BLaER1 treated with 17β-estradiol and CSF1 and Interleukin-3, amounts not matched to agents 10 nM and 100 nM (cell line): ENCODE data around the gene ADRM1.

Experiments
- H3K27ac ChIP-seq, 11 experiments: shearing (Covaris generic); formaldehyde crosslinking; 2 replicates each; pipeline ENCODE4 v1.8.1; 2022
- H3K27me3 ChIP-seq, 11 experiments: shearing (Covaris generic); formaldehyde crosslinking; 2 replicates each; pipeline ENCODE4 v1.8.1; 2022
- H3K36me3 ChIP-seq, 11 experiments: shearing (Covaris generic); formaldehyde crosslinking; 2 replicates each; pipeline ENCODE4 v1.8.1; 2022
- H3K4me1 ChIP-seq, 10 experiments: shearing (Covaris generic); formaldehyde crosslinking; 2 replicates each; pipeline ENCODE4 v1.8.1; 2022
- H3K4me2 ChIP-seq, 11 experiments: shearing (Covaris generic); formaldehyde crosslinking; 2 replicates each; pipeline ENCODE4 v1.8.1; 2022
- H3K4me3 ChIP-seq, 10 experiments: shearing (Covaris generic); formaldehyde crosslinking; 2 replicates each; pipeline ENCODE4 v1.8.1; 2022
- H3K9ac ChIP-seq, 11 experiments: shearing (Covaris generic); formaldehyde crosslinking; 2 replicates each; pipeline ENCODE4 v1.8.1; 2022
- H3K9me3 ChIP-seq, 11 experiments: shearing (Covaris generic); formaldehyde crosslinking; replicated peaks in 1 of 11; 2 replicates each; pipeline ENCODE4 v1.8.1; 2022
- H4K20me1 ChIP-seq, 11 experiments: shearing (Covaris generic); formaldehyde crosslinking; 2 replicates each; pipeline ENCODE4 v1.8.1; 2022
- Cebpa-rat ChIP-seq, 11 experiments: shearing (Covaris generic); IDR thresholded peaks; 2 replicates each; pipeline ENCODE4 v1.8.1; 2022

The ADRM1 gene

DNA sequence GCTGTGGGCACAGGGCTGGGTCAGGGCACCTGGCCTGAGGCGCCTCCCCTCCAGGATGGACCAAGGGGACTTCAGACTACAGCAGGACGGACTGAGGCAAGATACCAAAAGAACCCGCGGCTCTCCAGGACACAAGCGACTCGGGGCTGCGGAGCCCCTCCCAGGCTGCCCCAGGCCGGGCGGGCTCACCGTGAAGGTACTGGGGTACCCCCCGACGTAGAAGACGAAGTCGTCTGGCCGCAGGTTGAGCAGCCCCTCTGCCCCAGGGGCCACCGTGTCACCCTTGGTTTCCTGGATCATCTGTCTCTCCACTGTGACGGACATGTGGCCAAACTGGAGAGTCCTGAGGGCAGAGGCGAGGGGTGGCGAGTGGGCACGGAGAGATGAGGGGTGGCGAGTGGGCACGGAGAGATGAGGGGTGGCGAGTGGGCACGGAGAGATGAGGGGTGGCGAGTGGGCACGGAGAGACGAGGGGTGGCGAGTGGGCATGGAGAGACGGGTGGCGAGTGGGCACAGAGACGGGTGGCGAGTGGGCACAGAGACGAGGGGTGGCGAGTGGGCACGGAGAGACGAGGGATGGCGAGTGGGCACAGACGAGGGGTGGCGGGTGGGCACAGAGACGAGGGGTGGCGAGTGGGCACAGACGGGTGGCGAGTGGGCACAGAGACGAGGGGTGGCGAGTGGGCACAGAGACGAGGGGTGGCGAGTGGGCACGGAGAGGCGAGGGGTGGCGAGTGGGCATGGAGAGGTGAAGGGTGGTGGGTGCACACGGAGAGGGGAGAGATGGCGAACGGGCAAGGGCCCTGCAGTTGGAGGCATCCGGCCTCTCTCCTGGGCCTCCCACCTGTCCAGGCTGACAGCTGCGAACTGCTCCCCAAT is 10.9 kb downstream of the ADRM1 start:
- H3K27me3 ChIP-seq: no peaks in the 10 kb centered on the region
- peaks cover 0 to 9% (median 0%) of the 10 kb centered on the region in 10 experiments; a peak in 3 of 20 replicates for H3K4me1 ChIP-seq
- TF ChIP-seq Cebpa-rat (IDR thresholded peaks at IDR 0.05): no peak
- no peak overlapping the region for H3K27ac ChIP-seq
- no peaks in the 10 kb centered on the region for H3K9me3 ChIP-seq
- H4K20me1 ChIP-seq: peaks cover 1 to 71% (median 13%) of the 10 kb centered on the region in 11 experiments; a peak in 18 of 22 replicates
- peaks cover 6 to 69% (median 39%) of the 10 kb centered on the region in 11 experiments; a peak in 21 of 22 replicates for H3K36me3 ChIP-seq
- no peak overlapping the region for H3K4me3 ChIP-seq
- no peak overlapping the region for H3K4me2 ChIP-seq
- H3K9ac ChIP-seq: no peak overlapping the region

DNA sequence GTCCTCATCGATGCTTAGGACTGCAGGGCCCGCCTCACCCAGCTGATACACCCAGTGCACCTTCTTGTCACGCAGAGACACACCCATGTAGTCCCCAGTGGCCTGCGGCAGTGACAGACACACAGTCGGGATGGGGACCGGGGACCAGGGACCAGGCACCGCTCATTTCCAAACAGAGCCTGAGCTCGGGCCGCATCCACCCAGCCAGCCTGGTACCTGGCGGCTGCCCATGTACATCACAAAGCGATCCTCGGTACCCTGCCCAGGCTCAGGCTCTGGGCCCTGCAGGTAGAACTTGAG is 11.5 kb downstream of the ADRM1 start:
- Histone ChIP-seq H3K27me3 (no peaks in the 10 kb centered on the region), H3K9me3 (no peaks in the 10 kb centered on the region), H3K36me3 (peaks cover under 1 to 63% (median 33%) of the 10 kb centered on the region in 11 experiments; a peak in 20 of 22 replicates), H3K4me2 (no peak overlapping the region), H3K27ac (no peak overlapping the region), H3K4me3 (no peak overlapping the region), H3K9ac (no peak overlapping the region), H3K4me1 (peaks cover 0 to 9% (median 0%) of the 10 kb centered on the region in 10 experiments; a peak in 3 of 20 replicates), H4K20me1 (peaks cover 0 to 72% (median 8%) of the 10 kb centered on the region in 11 experiments; a peak in 10 of 22 replicates)
- TF ChIP-seq Cebpa-rat (IDR thresholded peaks at IDR 0.05): no peak

DNA sequence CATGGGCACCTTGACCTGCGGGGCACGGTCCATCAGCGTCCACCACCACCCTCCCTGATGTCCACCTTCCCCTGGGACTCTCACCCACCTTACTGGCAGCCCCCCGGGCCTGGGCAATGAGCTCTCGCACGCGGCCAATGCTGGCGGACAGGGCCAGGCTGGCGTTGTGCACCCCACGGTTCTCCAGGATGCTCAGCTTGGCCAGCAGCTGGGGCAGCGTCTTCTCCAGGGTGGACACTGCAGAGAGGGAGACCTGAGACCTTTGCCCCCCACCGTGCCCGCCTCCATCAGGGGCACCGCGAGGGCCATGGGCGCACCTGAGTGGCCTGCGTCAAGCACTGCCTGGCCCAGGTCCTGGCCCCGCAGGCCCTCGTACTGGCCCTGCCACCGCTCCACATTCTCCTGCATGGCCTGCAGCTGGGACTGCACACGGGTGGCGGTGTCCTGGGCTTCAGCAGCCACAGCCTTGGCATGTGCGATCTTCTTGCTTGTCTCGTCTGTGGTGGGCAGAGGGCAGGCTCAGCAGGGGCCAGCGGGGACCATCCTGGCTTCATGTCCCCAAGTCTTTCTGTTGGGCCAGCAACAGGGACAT is 12.0 kb downstream of the ADRM1 start:
- Histone ChIP-seq H3K27me3 (no peaks in the 10 kb centered on the region), H3K9ac (no peak overlapping the region), H3K27ac (no peak overlapping the region), H3K36me3 (peaks cover 0 to 63% (median 29%) of the 10 kb centered on the region in 11 experiments; a peak in 14 of 22 replicates), H3K4me2 (no peak overlapping the region), H4K20me1 (peaks cover 0 to 70% (median 6%) of the 10 kb centered on the region in 11 experiments; a peak in 9 of 22 replicates), H3K4me3 (no peak overlapping the region), H3K4me1 (peaks cover 0 to 8% (median 0%) of the 10 kb centered on the region in 10 experiments; a peak in 3 of 20 replicates), H3K9me3 (no peaks in the 10 kb centered on the region)
- TF ChIP-seq Cebpa-rat (IDR thresholded peaks at IDR 0.05): no peak

DNA sequence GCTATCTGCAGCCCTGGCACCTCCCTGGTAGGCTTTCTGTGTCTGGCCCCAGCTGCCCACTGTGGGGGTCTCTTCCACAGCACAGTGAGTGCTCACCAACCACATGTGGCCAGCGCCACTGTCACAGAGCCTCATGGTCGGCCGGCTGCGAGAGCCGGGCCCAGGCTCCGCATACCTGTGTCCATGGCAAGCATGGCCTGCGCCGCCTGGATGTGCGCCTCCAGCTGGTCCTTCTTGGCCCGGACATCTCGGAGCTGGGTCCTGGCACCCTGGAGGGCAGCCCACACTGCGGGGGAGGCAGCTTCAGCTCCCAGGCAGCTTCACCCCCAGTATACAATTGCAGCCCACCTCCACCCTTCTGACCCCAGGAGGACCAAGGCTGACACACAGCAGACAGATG is 13.0 kb downstream of the ADRM1 start:
- Histone ChIP-seq H3K4me1 (no peaks in the 10 kb centered on the region), H3K27ac (no peak overlapping the region), H3K27me3 (no peaks in the 10 kb centered on the region), H3K4me3 (no peak overlapping the region), H3K9me3 (no peaks in the 10 kb centered on the region), H3K4me2 (no peak overlapping the region), H4K20me1 (peaks cover 0 to 61% (median 0%) of the 10 kb centered on the region in 11 experiments; a peak in 7 of 22 replicates), H3K36me3 (peaks cover 0 to 53% (median 24%) of the 10 kb centered on the region in 11 experiments; a peak in 10 of 22 replicates), H3K9ac (no peak overlapping the region)
- no peak for TF ChIP-seq Cebpa-rat (IDR thresholded peaks at IDR 0.05)

DNA sequence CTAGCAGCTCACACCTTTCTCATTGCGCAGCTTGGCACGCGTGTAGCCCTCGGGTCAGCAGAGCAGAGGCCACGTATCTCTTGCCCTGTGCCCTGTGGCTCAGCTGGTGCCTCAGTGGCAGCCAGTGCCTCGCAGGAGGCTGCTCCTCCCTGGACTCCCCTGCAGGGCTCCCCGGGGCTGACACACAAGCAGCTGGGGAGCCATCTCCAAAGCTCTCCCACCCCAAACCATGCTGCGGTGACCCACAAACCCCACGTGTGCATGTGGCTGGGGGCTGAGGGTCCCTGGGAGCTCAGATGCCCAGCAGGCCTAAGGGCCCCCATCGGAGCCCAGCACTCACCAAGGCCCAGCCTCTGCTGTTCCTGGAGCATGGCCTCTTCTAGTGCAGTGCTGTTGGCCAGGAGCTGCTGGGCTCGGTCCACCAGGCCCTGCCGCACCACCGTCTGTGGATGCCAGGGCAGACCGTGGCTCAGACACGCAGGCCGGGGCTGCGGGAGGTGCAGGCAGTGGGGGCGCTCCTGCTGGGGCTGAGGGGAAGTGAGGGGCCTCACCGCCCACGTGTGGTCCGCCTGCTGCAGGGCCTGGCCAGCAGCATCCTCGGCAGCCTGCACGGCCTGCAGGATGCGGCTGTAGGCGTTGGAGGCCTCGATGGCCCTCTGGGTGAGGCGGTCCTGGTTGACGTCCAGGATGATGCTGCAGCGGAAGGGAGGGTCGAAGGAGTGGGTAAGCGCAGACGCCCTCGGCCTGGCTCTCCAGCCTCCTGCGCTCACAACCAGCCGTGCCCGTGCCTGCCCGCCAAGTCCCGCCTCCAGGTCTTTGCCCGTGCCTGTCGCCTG is 13.8 kb downstream of the ADRM1 start:
- H3K9me3 ChIP-seq: no peaks in the 10 kb centered on the region
- no peak overlapping the region for H3K27ac ChIP-seq
- no peak overlapping the region for H3K9ac ChIP-seq
- H3K4me3 ChIP-seq: no peak overlapping the region
- H3K4me2 ChIP-seq: no peak overlapping the region
- peaks cover 0 to 55% (median 0%) of the 10 kb centered on the region in 11 experiments; a peak in 6 of 22 replicates for H4K20me1 ChIP-seq
- H3K4me1 ChIP-seq: no peaks in the 10 kb centered on the region
- no peak for TF ChIP-seq Cebpa-rat (IDR thresholded peaks at IDR 0.05)
- H3K36me3 ChIP-seq: peaks cover 0 to 47% (median 17%) of the 10 kb centered on the region in 11 experiments; a peak in 10 of 22 replicates
- H3K27me3 ChIP-seq: no peaks in the 10 kb centered on the region

DNA sequence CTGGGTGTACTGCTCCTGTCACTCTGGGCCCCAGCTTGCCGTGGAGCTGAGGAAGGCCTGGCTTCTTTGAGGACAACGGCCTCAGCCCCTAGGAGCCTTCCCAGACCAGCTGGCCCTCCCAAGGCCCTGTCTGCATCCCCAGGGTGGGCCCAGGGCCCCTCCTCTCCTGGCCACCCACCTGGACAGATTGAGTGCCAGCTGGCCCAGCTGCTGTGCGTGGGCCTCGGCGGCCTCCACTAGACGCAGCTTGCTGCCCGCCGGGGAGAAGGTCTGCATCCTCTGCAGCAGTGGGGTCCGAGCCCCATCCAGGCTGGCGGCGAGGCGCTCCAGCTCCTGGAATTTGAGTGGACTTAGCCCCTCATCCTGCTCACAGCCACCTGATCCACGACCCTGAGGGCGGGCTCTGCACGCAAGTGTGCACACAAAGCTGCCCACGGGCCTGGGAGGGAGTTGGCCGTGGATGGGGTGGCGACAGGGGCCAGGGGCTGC is 14.4 kb downstream of the ADRM1 start:
- Histone ChIP-seq H3K4me3 (no peak overlapping the region), H4K20me1 (peaks cover 0 to 50% (median 0%) of the 10 kb centered on the region in 11 experiments; a peak in 6 of 22 replicates), H3K9ac (no peak overlapping the region), H3K27me3 (no peaks in the 10 kb centered on the region), H3K27ac (no peak overlapping the region), H3K4me1 (no peaks in the 10 kb centered on the region), H3K9me3 (no peaks in the 10 kb centered on the region), H3K36me3 (peaks cover 0 to 48% (median 17%) of the 10 kb centered on the region in 11 experiments; a peak in 10 of 22 replicates), H3K4me2 (no peak overlapping the region)
- no peak for TF ChIP-seq Cebpa-rat (IDR thresholded peaks at IDR 0.05)

DNA sequence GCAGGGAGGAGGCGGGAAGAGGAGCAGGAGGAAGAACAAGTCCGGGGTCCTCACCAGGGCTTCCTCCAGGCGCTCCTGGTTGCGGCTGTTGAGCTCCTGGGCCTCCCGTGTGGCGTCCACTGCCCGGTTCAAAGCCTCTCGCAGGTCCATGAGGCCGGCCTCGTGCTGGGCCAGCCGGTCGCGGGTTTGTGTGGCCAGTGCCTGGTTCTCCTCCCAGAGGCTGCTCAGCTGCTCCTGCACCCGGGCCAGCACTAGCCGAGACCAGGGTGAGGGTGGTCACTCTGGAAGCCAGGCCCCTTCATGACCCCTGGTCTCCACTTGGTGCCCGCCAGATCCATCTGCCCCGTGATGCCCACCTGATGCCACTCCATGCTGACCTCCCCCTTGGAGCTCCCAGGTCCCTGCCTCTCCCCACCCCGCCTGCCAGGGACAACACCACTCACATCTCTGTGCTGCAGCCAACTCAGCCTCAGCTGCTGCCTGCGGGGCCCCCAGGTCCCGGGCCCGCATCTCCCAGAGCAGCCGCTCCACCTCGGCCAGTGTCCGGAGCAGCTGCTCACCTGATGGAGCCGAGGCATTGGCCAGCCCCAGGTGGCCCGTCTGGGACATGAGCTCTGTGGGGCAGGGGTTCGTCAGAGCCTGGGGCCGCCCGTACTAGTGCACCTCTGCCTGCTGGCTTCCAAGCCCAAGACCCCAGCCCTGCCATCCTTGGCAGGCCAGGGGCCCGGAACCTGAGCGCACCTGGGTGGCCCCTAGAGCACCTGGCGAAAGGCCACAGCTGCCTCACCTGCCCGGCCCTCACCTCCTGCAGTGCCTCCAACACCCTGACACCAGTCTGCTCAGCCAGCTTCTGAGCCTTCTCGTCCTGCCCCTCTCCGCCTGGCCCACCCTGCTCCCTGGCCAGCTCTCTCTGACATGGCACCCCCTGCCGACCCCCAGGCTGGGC is 15.9 kb downstream of the ADRM1 start:
- Histone ChIP-seq H3K4me3 (no peak overlapping the region), H3K9me3 (no peaks in the 10 kb centered on the region), H3K9ac (no peak overlapping the region), H3K36me3 (peaks cover 0 to 49% (median 17%) of the 10 kb centered on the region in 11 experiments; a peak in 9 of 22 replicates), H4K20me1 (peaks cover 0 to 43% (median 0%) of the 10 kb centered on the region in 11 experiments; a peak in 5 of 22 replicates), H3K4me2 (no peak overlapping the region), H3K4me1 (no peaks in the 10 kb centered on the region), H3K27ac (no peak overlapping the region), H3K27me3 (no peaks in the 10 kb centered on the region)
- TF ChIP-seq Cebpa-rat (IDR thresholded peaks at IDR 0.05): no peak
